ENCODE data around the gene DOC2B.
"Not testable (repeated sequence)": the region's sequence is repeated elsewhere in the genome, so short reads cannot be mapped to it uniquely, and the experiment has no call there.

The DOC2B gene

DNA sequence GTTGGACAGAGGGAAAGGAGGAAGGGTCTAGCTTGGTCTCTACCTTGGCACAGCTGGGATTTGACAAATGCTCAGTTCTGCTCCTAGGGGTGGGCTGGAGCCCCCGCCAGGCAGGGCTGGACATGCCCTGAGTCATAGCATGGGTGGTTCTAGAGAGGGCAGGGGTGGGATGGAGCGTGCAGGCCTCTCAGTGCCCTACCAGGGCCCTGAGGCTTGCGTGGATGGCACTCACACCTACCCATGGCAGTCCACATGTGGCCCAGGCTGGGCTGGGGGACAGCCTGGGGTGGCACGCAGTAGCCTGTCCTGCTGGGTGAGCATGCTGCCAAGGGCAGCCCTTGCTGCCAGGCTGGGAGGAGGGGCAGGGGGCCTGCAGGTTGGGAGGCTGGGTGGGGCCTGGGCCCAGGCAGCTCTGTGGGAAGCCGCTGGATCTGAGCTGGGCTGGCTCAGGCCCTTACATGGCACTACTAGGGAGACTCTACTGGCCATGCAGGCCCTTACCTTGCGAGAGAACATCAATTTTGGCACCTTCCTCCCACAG, 11.2 kb downstream of the DOC2B start:
- H3K27ac ChIP-seq: no peak overlapping the region
- no peak overlapping the region for H3K4me3 ChIP-seq

DNA sequence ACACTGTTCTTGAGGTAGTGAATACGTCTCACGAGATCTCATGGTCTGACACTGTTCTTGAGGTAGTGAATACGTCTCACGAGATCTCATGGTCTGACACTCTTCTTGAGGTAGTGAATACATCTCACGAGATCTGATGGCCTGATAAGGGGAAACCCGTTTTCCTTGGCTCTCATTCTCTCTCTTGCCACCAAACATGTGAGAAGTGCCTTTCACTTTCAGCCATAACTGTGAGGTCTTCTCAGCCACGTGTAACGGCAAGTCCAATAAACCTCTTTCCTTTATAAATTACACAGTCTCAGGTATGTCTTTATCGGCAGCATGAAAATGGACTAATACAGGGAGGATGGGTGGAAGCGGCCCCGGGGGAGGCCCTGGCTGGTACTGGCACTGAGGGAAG, 12.8 kb downstream of the DOC2B start:
- H3K4me3 ChIP-seq, H3K27ac ChIP-seq: not testable (repeated sequence)

DNA sequence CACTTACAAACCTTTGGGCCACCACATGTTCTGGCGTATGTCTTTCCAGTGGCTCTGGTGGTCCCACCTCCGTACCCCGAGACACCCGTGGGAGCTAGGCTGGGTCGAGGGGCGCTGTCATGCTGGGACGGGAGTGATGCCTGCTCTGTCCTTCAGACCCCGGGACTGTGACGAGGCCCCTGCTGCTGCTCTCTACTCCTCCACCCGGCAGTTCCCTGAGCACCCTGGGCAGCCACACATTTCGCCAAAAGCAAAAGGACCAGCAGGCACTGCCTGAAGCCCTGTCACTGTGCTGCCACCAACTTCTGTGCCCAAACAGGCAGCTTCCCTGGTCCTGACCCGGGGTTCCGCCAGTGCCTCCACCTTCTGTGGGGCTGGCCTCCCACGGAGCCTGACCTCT, 15.5 kb downstream of the DOC2B start:
- Histone ChIP-seq H3K27ac (no peak overlapping the region), H3K4me3 (no peak overlapping the region)

DNA sequence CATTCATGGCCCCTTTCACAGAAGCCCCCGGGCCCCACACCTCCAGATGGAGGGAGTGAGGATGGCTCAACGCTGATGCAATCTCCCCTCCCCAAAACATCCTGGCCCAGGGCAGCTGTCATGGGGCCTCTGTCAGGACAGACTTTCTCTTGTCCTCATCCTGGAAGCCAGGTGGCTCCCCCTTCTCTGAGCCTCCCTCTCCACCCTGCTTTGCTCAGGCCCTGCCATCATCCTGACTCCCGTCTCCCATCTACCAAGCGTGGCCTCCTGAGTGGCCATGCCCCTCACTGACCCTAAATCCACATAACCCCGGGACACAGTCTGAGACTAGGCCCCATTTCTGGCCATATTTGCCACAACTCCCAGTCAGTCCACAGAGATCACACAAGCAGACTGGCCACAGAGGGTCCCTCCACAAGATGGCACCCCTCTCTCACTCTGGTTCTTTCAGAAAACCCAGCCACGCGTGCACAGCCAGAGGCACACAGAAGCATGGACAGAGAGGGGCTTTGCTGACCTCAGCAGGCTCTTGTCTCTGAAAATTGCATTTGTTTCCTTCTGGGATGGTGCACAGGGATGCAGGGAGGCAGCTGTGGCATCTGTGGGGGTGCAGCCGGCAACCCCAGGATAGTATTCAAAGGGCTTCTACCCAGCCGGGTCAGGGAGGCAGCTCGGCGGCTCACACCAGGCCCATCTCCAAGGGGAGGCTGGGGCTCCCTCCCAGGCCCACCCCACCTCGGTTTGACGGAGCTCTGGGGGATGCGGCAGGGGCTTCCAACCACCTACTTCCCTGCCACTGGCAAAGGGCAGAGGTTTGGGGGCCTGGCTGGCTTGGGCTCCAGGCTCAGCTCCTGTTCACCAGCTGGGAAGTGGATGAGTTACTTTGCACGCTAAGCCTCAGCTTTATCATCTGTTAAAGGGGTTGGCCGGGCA, 16.9 kb downstream of the DOC2B start:
- Histone ChIP-seq H3K4me3 (no peak overlapping the region), H3K27ac (no peak overlapping the region)

DNA sequence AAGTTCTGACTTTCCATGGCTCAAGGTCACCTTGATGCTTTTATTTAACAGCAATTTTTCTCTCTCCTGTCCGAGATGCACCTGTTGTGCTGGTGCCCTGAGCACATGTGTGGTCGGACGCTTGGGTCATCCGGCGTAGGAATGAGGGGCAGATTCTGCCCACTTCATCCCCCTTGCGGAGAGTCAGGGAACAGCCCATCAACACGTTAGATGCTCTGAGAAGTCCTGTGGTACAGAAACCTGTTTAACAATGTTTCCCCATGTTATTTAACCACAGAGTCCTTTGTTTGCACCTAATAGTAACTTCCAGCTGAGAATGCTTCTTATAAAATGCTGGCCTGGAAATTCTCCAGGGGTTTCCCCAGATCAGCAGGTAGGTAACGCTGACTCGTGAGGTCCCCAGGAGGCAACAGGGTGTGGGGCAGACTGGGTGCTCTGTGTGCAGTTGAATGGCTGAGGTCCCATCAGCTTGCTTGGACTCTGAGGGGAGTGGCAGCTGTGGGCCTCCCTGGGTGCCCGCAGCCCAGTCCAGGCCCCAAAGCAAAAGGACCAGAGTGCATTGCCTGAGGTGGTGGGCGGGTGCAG, 17.8 kb downstream of the DOC2B start:
- H3K27ac ChIP-seq: no peak overlapping the region
- H3K4me3 ChIP-seq: no peak overlapping the region

DNA sequence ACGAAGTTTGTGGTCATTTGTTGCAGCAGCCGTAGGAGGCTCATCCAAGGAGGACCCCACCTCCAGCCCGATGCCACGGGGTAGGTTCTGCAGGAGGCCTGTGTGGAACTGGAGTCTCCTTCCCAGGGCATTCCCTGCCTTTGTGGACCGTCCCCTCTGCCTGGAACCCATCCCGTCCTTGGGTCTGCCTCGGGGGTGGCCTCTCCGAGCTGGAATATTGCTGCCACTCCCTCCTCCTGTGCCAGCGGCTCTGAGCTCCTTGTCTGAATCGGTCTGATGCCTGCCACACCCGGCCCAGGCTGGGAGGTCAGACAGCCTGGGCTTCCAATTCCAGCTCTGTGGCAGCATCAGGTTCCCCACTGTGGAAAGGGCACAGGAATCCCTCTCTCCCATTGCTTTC, 18.8 kb downstream of the DOC2B start:
- H3K4me3 ChIP-seq: no peak overlapping the region

DNA sequence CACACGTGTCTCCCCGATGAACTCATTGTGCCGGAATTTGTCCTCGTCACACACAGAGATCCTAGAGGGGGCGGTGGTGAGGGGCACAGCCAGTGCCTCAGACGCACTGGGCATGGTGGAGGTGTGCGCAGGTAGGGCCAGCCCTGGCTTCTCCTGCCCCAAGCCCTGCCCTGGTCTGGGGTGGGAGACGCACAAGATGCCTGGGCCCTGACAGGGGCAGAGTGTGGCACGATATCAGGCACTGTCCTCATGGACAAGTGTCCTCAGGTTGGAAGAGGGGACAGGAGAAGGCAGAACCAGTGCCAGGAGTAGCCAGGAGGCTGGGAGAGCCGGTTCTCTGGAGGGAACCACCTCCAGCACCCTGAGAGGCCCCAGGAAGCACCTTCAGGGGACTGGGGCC, 20.0 kb downstream of the DOC2B start:
- no peak overlapping the region for H3K27ac ChIP-seq
- H3K4me3 ChIP-seq: no peak overlapping the region

More for the DNA sequence above, 18.8 kb downstream of the DOC2B start:
- no peak overlapping the region for H3K27ac ChIP-seq

DNA sequence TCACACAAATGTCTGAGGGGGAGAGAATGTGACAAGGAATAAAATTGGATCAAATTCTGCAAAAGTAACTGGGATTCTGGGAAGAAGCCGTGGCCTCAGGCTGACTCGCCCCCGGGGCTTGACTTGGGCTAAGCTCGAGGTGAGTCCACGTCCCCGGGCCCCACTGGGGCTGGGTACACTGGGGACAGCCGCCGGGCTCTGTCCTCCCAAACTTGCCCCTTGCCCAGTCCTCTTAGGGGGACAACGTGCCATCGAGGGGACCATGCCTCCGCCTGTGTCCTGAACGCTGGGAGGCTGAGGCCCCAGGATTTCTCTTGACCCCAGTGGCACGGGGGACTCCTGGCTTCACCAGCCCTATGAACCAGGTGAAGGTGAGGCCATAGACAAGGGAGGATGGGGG, 21.1 kb downstream of the DOC2B start:
- Histone ChIP-seq H3K4me3 (no peak overlapping the region), H3K27ac (no peak overlapping the region)

DNA sequence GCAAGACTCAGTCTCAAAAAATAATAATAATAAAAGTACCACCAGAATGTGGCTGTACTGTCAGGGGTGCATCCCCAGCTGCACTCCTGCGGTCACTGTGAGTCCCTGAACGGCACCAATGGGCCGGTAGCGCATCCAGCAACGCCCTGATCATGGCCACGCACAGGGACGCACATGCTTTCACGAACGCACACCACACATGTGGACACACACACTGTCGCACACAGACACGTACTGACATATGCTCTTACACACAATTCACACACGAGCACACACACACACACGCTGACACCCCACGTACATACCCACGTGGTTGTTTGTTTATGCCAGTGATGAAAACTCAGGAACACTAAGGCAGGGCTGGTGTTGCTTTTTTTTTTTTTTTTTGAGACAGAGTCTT, 21.8 kb downstream of the DOC2B start:
- Histone ChIP-seq H3K4me3 (no peak overlapping the region), H3K27ac (no peak overlapping the region)

DNA sequence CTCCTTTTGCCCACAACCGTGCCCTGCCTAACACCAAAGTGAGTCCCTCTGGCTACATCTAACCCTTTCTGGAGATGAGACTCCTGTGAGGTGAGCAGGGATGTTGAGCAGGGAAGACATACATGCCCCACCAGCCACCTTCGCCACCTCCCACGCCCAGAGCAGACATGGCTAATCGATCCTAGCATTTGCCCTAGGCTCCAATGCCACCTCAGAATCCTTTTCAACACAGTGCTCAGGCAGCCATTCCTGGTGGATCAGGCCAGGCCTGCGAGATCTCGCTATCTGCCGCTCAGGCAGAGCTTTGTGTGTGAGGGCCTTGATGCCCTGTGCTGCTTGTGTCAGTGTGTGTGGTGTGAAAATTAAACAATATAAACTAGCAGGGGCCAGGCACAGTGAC, 23.1 kb downstream of the DOC2B start:
- Histone ChIP-seq H3K27ac (no peak overlapping the region), H3K4me3 (no peak overlapping the region)

DNA sequence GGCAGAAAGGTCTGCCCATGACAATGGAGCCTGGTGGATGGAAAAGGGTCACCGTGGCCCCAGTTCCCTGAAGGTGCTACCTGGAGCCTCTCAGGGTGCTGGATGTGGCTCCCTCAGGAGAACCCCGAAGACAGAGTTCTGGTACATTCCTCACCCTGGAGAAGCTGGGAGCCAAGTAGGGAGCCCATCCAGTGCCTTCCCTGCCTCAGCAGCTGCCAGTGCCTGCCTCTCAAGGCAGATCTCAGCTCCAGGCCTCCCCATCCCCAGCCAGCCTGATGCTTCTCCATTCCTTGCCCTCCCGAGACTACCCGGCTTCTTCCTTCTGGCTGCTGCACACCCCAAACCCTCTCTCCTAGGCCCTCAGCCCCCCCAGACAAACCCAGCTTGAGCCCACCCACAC, 23.5 kb downstream of the DOC2B start:
- Histone ChIP-seq H3K27ac (no peak overlapping the region), H3K4me3 (no peak overlapping the region)

DNA sequence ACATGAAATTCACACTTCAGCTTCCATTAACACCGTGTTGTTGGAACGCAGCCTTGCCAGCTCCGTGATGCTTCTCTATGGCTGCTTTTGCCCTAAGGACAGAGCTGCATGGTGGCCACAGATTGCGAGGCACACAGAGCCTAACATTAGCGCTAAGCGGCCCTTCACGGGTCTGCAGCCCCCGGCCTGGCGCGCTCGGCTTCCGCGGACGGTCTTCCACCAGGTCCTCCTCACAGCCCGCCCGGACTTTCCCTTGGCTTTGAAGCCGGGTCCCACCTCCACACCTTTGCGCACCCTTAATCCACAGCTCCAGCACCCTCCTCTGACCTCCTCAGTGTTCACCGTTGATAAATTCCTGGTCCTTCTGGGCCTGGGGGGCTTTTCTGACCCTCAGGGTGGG, 24.5 kb downstream of the DOC2B start:
- Histone ChIP-seq H3K4me3 (no peak overlapping the region), H3K27ac (no peak overlapping the region)

DNA sequence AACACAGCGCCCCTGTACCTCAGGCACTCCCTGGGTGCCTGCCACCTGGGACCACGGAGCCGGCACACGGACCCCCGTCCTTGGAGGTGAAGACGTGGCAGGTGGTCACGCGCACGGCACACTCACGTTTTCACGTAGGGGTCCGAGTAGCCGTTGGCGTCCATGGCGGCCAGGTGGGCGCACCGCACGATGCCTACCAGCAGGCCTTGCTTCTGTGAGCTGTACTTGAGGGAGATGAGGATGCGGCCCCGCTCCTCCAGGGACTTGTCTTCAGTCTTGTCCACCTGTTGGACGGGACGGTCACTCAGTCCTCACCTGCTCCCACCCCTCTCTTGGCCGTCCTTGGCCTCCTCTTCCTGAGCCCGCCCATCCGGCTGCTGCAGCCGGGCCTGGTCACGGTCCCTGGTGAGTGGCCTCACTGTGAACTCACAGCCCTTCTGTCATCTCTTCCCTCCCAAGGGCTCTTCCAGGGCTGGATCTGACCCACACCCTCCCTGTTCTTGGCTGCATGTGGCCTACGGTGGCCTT, 25.3 kb downstream of the DOC2B start:
- no peak overlapping the region for H3K4me3 ChIP-seq
- H3K27ac ChIP-seq: no peak overlapping the region

DNA sequence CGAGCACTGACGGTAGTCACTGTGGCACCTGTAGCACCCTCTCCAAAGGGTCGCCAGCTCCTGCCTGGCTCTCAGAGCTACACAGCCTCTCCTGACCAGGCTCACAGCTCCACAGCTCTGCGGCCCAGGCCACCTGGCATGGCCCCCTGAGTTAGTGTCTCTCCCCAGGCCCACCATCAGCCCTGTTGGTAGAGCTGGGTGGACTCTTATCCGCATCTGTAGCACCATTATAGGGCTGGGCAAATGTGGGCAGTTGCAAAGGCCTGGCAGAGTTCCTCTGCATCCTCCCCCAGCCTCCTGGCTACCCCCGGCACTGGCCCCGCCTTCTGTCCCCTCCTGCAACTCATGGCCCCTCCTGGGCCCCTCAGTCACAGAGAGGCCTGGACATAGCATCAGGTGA, 25.9 kb downstream of the DOC2B start:
- no peak overlapping the region for H3K4me3 ChIP-seq
- no peak overlapping the region for H3K27ac ChIP-seq

DNA sequence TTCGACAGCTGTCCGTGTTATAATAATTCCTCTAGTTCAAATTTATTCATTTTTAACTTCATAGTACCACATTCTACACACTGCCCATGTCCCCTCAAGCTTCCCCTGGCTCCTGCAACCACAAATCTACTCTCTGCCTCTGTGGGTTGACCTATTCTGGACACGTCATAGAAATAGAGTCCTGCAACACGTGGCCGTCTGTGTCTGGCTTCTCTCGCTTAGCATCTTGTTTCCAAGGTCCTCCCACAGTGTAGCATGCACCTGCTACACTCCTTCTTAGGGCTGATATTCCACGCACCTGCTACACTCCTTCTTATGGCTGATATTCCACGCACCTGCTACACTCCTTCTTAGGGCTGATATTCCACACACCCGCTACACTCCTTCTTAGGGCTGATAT, 27.6 kb downstream of the DOC2B start:
- H3K4me3 ChIP-seq: no peak overlapping the region
- H3K27ac ChIP-seq: no peak overlapping the region

DNA sequence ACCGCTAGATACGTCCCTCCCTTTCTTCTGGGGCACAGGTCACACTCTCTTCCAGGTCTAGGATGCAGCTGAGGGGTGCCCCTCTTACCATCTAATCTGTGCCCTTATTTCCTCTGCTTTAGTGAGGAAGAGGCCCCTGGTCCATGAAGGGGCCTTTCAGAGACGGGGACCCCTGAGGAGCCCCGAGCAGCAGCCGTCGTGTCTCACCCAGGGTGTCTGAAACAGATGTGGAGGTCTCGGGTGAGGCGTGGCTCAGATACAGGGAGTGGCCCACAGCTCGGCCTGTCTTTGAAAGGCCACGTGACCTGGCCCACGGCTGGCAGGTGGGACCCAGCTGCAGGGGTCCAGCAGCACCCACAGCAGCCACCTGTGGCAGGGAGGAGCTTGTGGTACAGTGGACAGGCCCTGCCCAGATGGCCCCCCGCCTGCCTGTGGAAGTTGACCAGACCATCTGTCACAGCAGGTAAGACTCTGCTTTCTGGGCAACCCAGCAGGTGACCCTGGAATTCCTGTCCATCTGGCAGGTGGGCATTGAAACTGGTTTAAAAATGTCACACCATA, 28.5 kb downstream of the DOC2B start:
- no peak overlapping the region for H3K4me3 ChIP-seq
- H3K27ac ChIP-seq: no peak overlapping the region

DNA sequence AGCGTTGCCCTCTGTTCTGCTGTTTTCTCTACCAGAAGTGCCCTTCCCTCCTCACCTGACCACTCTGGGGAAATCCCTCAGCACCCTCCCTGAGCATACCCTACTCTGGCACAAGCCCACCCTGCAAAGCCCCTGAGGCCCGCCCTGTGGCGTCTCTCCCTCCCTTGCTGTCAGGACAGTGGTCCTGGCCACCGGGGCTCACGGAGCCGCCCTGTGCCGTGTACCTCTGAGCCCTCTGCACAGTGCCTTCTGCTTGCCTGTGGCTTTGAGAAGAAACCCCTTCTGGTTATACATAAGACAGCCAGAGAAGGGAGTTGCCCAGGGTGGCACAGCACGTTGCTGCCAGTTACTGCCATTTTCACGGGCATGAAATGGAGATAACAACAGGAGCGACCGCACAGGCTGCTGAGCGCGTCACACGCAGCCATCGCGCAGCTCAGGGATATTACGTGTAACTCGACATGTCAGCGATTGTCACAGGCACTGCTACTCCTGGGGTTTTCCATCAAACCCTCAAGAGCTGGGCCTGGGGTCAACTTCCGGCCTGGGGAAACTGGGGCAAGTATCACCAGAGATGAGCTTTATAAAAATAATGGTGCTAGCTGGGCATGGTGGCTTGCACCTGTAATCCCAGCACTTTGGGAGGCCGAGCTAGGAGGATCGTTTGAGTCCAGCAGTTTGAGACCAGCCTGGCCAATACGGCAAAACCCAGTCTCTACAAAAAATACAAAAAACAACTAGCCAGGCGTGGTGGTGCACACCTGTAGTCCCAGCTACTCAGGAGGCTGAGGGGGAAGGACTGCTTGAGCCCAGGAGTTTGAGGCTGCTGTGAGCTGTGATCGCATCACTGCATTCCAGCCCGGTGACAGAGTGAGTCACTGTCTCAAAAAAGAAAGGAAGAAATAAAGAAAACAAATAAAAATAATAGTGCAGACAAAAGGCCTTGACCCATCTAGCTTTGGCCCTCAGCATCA, 29.3 kb downstream of the DOC2B start:
- no peak overlapping the region for H3K27ac ChIP-seq
- no peak overlapping the region for H3K4me3 ChIP-seq

DNA sequence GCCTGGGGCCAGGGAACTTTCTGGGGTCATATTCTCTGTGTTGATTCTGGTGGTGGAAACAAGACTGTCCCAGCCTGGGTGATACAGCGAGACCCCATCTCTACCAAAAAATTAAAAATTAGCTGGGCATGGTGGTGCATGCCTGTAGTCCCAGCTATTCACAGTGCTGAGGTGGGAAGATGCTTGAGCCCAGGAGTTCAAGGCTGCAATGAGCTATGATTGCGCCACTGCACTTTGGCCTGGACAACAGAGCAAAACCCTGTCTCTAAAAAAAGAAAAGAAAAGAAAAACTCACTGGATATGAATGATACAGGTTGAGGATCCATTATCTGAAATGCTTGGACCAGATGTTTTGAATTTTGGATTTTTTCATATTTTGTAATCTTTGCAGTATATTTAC, 30.4 kb downstream of the DOC2B start:
- Histone ChIP-seq H3K27ac (no peak overlapping the region), H3K4me3 (no peak overlapping the region)

DNA sequence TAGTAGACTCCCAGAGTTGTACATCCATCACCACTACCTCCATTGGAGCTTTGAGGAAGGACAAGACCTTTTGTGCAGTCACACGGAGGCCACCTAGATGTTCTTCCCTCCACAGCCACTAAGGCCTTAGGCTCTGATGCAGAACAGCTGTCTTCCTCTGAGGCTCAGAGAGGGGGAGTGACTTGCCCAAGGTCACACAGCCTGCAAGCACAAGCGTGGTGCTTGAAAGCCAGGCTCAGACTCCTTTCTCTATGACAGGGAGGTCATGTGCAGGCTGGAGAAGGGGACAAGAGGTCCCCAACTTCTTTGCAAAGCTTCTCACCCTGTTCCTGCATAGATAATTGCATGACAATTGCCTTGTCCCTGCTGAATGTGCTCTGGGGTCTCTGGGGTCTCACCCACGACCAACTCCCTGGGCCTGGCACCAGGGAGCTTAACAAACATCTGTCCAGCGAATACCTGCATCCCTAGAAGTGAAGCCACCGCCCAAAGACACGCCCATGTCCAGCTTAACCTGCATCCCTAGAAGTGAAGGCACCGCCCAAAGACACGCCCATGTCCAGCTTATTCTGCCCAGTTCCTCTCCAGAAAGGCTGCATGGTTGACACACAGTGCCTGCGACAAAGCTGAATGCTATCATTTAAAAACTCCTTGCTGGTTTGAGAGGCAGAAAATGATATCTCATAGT, 31.4 kb downstream of the DOC2B start:
- H3K27ac ChIP-seq: no peak overlapping the region
- no peak overlapping the region for H3K4me3 ChIP-seq
